ENCODE results near the gene NDC1.

GRCh38 chr1:53740621-53741105 lies 97.4 kb downstream of the NDC1 start:
- TF ChIP-seq CTCF (IDR thresholded peaks at IDR 0.05), result no peak
- TF ChIP-seq POLR2A (IDR thresholded peaks at IDR 0.05), result no peak

All from sigmoid colon (tissue), 3 donors.